Adipose tissue (tissue), 3 donors: ENCODE data around the gene TP53TG3F. TPM values are rescaled to one million over a fixed set of nuclear protein-coding genes. Genes with fewer than 3 reads are reported as not detected.
"Not testable (repeated sequence)": the region's sequence is repeated elsewhere in the genome, so short reads cannot be mapped to it uniquely, and the experiment has no call there.

ENCODE experiments used
- H3K27ac ChIP-seq: one replicate; pipeline ENCODE4 v1.5.1; 2013; ENCODE audit warnings: low read depth, low read length
- WGBS, 3 donors: extraction: QIAGEN DNeasy Blood & Tissue Kit; methylation state at CpG; one replicate each; pipeline ENCODE4 v1.1.7; 2013; 5-methylcytosine and 5-hydroxymethylcytosine counted together
- polyA plus RNA-seq, 3 donors: library from polyadenylated mRNA; stranded (reverse); fragments of 200-250 nt; gene quantifications; one replicate each; pipeline ENCODE4 v1.2.3, GENCODE V29; 2013
- donor health status: healthy with polysubstance abuse.
- donor health status: Bipolar disorder and iron deficiency.
- donor health status: healthy.

Gene TP53TG3F, protein sequence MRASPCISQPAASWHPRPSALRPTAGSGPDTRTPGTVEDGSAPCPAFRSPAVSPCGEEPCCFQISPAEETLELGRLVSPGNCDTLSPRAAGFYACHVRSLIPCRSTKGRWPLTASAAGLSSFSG
- polyA plus RNA-seq: not detected

DNA sequence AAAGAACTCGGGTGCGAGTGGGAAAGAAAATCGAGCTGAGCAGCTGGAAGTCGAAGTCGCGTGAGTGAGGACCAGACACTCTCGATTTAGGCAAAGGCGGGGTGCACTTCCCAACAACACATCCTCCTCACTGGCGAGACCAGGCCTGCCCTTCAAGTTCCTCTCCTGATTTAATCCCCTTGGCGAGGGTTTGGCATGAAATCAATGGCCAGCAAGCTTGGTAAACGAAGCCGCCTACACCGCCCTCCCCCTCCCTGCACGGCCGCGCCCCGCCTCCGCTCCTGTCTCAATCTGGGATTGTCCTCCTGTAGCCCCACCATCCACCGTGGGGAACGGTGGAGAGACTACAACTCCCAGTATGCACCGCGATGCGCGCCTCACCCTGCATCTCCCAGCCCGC lies at the start of gene TP53TG3F:
TSS of gene TP53TG3F (plus strand) at position 301 of the 400 bp plus-strand sequence. CDS start at position 369, 68 bp downstream.
- H3K27ac ChIP-seq: not testable (repeated sequence)
- WGBS, 3 donors: no CpG with 5 or more reads among the region's 25 CpGs

DNA sequence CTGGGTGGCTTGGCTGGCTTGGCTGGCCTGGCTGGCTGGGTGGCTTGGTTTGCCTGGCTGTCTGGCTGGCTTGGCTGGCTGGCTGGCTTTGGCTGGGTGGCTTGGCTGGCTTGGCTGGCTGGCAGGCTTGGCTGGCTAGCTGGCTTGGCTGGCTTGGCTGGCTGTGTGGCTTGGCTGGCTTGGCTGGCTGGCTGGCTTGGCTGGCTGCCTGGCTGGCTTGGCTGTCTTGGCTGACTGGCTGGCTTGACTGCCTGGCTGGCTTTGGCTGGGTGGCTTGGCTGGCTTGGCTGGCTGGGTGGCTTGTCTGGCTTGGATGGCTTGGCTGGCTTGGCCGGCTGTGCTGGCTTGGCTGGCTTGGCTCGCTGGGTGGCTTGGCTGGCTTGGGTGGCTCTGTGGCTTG lies 32.2 kb downstream of the TP53TG3F start:
- not testable (repeated sequence) for H3K27ac ChIP-seq
- no CpG with 5 or more reads among the region's 2 CpGs for WGBS, 3 donors

DNA sequence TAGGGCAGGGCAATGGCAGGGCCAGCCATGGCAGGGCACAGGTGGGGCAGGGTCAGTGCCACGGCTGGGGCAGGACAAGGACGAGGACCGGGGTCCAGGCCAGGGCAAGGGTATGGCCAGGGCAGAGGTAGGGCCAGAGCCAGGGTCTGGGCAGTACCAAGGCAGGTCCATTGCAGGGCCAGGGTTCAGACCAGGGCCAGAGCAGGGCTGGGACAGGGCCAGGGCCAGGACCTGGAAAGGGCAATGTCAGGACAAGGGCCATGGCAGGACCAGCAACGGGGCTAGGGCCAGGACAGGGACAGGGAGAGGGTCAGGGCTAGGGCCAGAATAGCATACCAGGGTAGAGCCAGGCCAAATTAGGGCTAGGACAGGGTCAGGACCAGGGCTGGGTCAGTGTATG lies 47.8 kb downstream of the TP53TG3F start:
- 14% methylated on average over 1 of the region's 4 CpGs; no CpG with 5 or more reads in 2 of the 3 donors for WGBS, 3 donors
- not testable (repeated sequence) for H3K27ac ChIP-seq

DNA sequence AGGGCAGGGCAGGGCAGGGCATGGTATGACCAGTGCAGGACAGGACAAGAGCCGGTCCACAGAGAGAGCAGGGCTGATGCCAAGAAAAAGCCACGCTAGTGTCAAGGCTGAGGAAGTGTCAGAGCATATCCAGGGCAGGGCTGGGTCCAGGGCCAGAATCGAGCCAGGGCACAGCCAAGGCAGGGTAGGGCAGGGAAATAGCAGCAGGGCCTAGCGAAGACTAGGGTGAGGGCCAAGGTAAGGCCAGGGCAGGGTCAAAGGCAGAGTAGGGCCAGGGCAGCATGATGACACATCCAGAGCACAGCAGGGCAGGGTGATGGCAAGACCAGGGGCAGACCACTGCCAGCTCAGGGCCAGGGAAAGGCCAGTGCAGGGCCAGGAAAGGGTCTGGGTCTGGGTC lies 49.7 kb downstream of the TP53TG3F start:
- H3K27ac ChIP-seq: not testable (repeated sequence)
- WGBS, 3 donors: 80 to 88% methylated on average over 1 of the region's 4 CpGs; no CpG with 5 or more reads in 1 of the 3 donors

DNA sequence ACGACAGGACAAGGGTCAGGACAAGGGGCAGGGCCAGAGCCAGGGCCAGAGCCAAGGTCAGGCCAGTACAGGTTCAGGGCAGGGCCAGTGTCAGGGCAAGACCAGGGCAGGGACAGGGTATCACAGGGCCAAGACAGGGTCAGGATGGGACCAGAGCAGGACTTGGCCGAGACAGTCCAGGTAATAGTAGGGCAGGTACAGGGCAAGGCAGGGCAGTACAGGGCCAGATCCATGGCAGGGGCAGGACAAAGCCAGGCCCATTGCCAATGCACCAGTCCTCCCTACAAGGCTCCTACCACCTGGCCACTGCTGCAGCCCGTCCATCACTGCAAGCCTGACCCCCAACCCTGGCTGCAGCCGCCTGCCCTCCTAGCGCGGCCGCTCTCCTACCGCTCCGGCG lies 50.5 kb downstream of the TP53TG3F start:
- WGBS, 3 donors: 83 to 100% (median 95%) methylated on average over 1 to 2 of the region's 10 CpGs
- H3K27ac ChIP-seq: not testable (repeated sequence)

Other genes with a start within 250 kb of the TP53TG3F start
- under 1 TPM in 1 of 3 donors, not detected in 2; 0.09 TPM for gene TP53TG3E, start 155.3 kb upstream of the TP53TG3F start, polyA plus RNA-seq
- under 1 TPM in 1 of 3 donors, not detected in 2; 0.10 TPM for gene TP53TG3B, start 98.8 kb upstream of the TP53TG3F start, polyA plus RNA-seq